Measurements from ENCODE around the gene TCF21.

TCF21 gene

DNA sequence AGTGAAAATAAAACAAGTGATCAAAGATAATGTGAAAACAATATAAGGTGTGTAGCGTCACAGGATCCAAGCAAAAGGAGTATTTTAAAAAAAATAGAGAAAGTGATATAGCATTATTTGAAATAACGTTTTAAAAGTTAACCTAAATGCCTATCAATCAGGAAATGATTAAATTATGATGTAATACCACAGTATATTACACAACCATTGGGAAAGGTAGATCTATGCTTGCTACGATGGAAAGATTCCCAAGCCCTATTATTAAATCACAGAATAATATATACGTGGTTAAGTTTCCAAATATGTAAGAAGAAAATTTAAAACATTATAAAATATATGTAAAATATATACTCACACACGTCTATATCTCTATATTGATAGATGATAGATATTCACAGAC, 15.4 kb upstream of the TCF21 start:
- no peak for TF ChIP-seq ZFX (IDR thresholded peaks at IDR 0.05; ENCODE audit: borderline replicate concordance)
- TF ChIP-seq, protein P1, sequence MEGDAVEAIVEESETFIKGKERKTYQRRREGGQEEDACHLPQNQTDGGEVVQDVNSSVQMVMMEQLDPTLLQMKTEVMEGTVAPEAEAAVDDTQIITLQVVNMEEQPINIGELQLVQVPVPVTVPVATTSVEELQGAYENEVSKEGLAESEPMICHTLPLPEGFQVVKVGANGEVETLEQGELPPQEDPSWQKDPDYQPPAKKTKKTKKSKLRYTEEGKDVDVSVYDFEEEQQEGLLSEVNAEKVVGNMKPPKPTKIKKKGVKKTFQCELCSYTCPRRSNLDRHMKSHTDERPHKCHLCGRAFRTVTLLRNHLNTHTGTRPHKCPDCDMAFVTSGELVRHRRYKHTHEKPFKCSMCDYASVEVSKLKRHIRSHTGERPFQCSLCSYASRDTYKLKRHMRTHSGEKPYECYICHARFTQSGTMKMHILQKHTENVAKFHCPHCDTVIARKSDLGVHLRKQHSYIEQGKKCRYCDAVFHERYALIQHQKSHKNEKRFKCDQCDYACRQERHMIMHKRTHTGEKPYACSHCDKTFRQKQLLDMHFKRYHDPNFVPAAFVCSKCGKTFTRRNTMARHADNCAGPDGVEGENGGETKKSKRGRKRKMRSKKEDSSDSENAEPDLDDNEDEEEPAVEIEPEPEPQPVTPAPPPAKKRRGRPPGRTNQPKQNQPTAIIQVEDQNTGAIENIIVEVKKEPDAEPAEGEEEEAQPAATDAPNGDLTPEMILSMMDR (IDR thresholded peaks at IDR 0.05) = no peak
- no peak overlapping the region for H3K27ac ChIP-seq

GRCh38 chr6:133877116-133877515, 11.8 kb upstream of the TCF21 start:
- TF ChIP-seq, protein P1 (IDR thresholded peaks at IDR 0.05) = no peak
- no peak for TF ChIP-seq ZFX (IDR thresholded peaks at IDR 0.05; ENCODE audit: borderline replicate concordance)
- H3K27ac ChIP-seq = no peak overlapping the region

DNA sequence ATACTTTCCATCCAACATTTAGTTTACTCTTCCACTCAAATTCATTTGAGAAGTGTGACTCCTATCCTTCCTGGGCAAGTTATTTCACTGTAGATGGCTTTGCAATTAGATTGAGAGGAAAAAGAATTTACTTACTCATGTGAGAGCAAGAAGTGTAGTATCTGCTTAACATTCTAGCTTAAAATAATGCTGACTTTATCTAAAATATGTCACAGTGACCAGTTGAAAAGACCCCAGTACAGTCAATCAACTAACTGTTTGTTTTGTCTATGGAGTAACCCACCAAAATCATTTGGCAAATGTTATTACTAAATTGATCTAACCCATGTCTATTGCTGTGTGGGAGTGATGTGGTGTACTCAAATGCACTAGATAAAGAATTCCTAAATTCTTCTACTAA, 8.9 kb upstream of the TCF21 start:
- no peak for TF ChIP-seq ZFX (IDR thresholded peaks at IDR 0.05; ENCODE audit: borderline replicate concordance)
- TF ChIP-seq, protein P1 (IDR thresholded peaks at IDR 0.05) = no peak
- H3K27ac ChIP-seq = no peak overlapping the region

GRCh38 chr6:133880896-133881295, 8.0 kb upstream of the TCF21 start:
- TF ChIP-seq ZFX (IDR thresholded peaks at IDR 0.05; ENCODE audit: borderline replicate concordance) = no peak
- TF ChIP-seq, protein P1 (IDR thresholded peaks at IDR 0.05) = no peak

GRCh38 chr6:133886104-133886775, 2.7 kb upstream of the TCF21 start:
- no peak overlapping the region for H3K27ac ChIP-seq
- TF ChIP-seq, protein P1 (IDR thresholded peaks at IDR 0.05) = no peak
- no peak for TF ChIP-seq ZFX (IDR thresholded peaks at IDR 0.05; ENCODE audit: borderline replicate concordance)

More at GRCh38 chr6:133880896-133881295, 8.0 kb upstream of the TCF21 start:
- no peak overlapping the region for H3K27ac ChIP-seq

DNA sequence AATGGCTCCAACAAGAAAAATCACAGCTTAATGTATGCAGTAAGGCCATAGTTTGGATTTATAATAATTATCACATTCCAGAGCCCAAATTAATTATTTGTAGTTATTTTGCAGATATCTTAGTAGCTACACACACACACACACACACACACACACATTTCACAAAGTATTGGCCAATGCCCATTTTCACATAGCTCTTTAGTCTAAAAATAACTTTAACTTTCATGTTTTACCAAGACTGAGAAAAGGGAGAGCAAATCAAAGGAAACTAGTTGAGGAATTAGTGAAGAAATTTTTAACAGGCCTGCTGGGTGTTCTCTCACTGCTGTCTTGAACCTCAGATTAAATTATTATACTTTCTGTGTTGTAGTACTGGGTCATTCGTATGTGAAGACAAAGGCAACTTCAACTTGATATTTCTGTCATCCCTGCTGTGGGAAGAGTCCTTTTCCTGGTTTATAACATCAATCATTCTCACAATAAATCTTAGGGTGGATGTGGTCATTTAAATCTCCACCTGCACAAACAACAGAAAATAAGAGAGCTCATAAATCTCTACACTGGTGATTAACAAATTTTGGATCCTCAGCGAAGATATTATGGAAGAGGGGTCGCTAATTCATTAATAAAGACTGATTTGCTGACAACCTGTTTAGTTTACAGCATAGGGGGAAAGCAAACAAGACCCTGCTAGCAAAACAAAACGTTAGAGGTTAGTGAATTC, 1.6 kb upstream of the TCF21 start:
- TF ChIP-seq ZFX (IDR thresholded peaks at IDR 0.05; ENCODE audit: borderline replicate concordance) = no peak
- TF ChIP-seq, protein P1 (IDR thresholded peaks at IDR 0.05) = no peak
- H3K27ac ChIP-seq = no peak overlapping the region

GRCh38 chr6:133887880-133888230, 1.1 kb upstream of the TCF21 start:
- no peak overlapping the region for H3K27ac ChIP-seq
- TF ChIP-seq, protein P1 (IDR thresholded peaks at IDR 0.05) = no peak
- no peak for TF ChIP-seq ZFX (IDR thresholded peaks at IDR 0.05; ENCODE audit: borderline replicate concordance)

All from 22Rv1 (cell line).